IPS-18c (cell line): ENCODE results near the gene OR4M1.
"Not testable (repeated sequence)": the region's sequence is repeated elsewhere in the genome, so short reads cannot be mapped to it uniquely, and the experiment has no call there.

Experiments
- H3K4me3 ChIP-seq: 2 replicates; pipeline ENCODE4 v1.7.0; 2013; ENCODE audit warnings: low read depth, mild to moderate bottlenecking, low read length, moderate library complexity; ENCODE audit not compliant: insufficient read depth
- H3K9me3 ChIP-seq: one replicate; pipeline ENCODE4 v1.6.1; 2013; ENCODE audit warnings: mild to moderate bottlenecking, low read length, moderate library complexity; ENCODE audit not compliant: control insufficient read depth, insufficient read depth

Gene OR4M1, protein sequence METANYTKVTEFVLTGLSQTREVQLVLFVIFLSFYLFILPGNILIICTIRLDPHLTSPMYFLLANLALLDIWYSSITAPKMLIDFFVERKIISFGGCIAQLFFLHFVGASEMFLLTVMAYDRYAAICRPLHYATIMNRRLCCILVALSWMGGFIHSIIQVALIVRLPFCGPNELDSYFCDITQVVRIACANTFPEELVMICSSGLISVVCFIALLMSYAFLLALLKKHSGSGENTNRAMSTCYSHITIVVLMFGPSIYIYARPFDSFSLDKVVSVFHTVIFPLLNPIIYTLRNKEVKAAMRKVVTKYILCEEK

DNA sequence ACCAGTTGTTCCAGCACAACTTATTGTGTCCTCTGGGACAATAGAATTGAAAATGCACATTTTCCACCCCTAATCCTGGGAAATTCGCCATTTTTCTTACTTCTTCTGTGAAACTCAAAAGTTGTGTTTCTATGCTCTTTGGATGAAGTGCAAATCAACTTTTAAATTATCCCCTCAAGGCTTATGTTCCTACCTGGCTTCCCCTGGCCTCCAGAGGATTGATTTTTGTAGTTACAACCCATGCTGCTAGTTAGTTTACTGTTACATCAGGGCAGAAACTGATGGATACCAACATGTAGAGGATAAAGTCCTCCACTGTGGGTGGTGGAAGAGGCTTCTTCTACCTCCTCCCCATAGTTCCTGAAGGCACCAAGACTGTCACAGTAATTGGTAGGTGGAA is at the start of gene OR4M1:
TSS of gene OR4M1 (plus strand) at position 301 of the 400 bp plus-strand sequence. CDS start 6,819 bp downstream, outside the sequence.
- not testable (repeated sequence) for H3K9me3 ChIP-seq

DNA sequence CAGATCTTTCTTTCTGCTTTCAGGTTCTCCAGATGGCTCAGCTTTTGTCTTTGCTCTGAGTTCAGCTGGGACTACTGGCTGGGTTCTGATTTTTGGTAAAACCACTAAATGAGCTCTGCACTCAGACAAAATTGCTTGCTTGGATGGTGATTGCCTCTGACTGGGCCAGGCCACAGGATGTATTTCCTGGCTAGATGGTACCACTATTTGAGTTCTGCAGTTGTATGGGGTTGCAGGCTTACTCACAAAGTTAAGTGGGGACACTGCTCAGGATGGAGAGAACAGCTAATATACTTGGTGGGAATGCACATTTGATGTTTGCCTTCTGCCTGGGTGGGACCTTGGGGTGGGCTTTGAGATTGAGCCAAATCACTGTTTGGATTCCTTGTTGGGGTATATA is 43.9 kb upstream of the OR4M1 start:
- Histone ChIP-seq H3K4me3 (no peak overlapping the region; the same call in 1 of the 2 replicates), H3K9me3 (peaks cover 13% of the 10 kb centered on the region)

More for the DNA sequence above, at the start of gene OR4M1:
- H3K4me3 ChIP-seq, result not testable (repeated sequence)

- H3K9me3 ChIP-seq, result peaks cover 13% of the 10 kb centered on the region
- H3K4me3 ChIP-seq, result no peak overlapping the region
These were observed 43.5 kb upstream of the OR4M1 start for GRCh38 chr14:19729763-19730162.

DNA sequence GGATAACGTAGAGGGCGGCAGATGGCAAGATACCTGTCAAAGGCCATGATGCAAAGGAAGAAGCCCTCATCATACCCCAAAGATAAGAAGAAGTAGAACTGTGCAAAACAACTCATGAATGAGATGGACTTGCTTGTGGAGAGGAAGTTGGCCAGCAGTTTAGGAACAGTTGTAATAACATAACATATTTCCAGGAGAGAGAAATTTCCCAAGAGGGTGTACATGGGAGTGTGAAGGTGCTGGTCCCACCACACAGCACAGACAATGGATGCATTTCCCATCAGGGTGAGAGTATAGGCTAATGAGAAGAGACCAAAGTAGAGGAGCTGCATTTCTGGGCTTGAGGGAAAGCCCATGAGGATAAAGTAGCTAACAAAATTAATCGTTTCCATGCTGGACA is 39.4 kb upstream of the OR4M1 start:
- H3K9me3 ChIP-seq, H3K4me3 ChIP-seq: not testable (repeated sequence)

DNA sequence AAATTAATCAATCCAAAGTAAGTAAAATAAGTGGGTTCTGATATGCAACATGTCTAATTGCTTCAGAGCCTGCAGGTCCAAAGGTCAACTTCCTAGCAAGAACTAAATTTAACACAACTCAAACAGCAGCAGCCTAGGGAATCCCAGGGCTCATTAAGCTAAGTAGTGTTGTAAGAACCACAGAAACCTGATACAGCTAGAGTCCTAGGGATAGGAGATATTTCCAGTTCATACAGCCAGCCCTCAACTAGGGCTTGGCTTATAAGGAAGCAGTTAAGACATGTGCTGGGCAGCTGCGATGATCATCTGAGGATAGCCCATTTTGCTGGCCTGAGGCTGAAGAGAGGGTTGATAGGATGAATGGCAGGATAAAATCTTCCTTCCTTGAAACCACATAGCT is 30.0 kb upstream of the OR4M1 start, which contains the start of gene OR4Q3:
TSS of gene OR4Q3 (plus strand) at position 316 of the 400 bp plus-strand sequence.
- Histone ChIP-seq H3K4me3 (no peak within 1 kb of the TSS), H3K9me3 (peaks cover 3% of the 10 kb centered on the region)

DNA sequence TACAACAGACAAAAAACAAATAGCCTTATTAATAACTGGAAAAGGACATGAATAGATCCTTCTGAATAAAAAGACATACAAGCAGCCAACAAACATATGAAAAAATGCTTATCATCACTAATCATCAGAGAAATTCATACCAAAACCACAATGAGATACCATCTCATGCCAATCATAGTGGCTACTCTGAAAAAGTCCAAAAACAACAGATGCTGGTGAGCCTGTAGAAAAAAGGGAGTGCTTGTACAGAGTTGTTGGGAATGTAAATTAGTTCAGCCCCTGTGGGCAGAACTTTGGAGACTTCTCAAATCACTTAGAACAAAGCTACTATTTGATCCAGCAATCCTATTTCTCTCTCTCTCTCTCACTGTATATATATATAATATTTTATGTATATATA is 21.0 kb upstream of the OR4M1 start:
- H3K4me3 ChIP-seq, H3K9me3 ChIP-seq: not testable (repeated sequence)

DNA sequence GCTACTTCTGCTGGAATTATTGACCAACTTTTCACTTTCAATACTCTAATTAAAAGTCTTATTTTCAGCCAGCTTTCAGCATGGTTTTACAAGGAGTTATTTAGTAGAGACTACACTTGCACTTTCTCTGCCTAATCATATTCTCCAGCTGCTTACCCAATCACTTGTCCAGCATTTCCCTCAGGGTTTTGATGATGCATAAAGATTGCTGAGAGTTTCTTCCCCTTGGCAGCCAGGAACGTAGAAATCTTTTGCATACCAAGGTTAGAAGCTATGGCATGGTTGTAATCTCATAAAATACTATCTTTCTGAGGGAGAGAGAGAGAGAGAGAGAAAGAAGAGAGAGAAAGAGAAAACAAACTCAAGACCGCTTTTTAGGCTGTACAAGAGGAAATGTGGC is 19.1 kb upstream of the OR4M1 start:
- Histone ChIP-seq H3K4me3 (no peak overlapping the region), H3K9me3 (peaks cover 3% of the 10 kb centered on the region)

DNA sequence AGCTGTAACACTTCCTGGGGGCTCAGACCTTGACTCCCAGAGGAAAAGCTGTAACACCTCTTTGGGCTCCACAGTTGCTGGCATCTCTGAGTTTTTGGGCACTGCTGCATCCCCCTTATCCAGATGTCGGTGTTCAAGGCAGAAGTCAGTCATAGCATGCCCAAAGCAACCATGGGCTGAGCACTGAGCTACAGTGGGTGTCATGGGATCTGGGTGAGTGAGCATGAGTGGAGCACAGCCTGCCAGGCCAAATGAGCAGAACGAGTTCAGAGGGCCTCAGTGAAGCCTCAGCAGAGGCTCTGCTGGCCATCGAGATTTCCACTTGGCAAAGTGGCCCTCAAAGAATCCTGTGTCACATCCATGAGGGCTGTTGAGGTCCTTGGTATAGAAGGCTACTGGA is 1.8 kb upstream of the OR4M1 start:
- H3K4me3 ChIP-seq, H3K9me3 ChIP-seq: not testable (repeated sequence)

GRCh38 chr14:19771895-19772430 is 1.3 kb upstream of the OR4M1 start:
- H3K9me3 ChIP-seq, result peaks cover 6% of the 10 kb centered on the region
- no peak overlapping the region for H3K4me3 ChIP-seq

DNA sequence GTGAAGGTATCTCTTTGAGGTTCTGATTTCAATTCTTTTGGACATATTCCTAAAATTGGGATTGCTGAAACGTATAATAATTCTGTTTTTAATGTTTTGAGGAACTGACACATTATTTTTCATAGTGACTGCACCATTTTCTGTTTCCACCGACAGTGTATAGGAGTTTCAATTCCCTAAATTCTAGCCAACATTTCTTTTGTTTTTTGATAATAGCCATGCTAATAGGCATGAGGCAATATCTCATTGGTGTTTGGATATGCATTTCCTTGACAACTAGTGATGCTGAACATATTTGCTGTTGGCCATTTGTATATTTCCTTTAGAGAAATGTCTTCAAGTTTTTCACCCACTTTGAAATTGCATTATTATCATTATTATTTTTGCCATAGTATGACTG is 850 bp upstream of the OR4M1 start:
- not testable (repeated sequence) for H3K9me3 ChIP-seq, H3K4me3 ChIP-seq

DNA sequence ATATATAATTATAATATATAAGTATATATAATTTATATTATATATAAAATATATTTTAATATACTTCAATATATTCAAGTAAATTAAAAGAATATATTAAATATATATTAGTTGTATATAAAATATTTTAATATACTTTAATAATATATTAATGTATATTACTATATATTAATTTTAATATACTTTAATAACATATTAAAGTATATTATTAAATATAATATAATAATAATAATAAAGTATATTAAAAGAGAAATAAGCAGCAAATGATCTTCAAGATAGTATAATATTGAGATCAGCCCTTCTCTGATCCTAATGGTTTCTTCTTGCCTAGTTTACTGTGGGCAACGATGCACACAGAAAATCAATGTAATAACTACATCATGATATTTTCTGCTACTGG is 2.3 kb downstream of the OR4M1 start:
- Histone ChIP-seq H3K4me3 (no peak overlapping the region), H3K9me3 (peaks cover 6% of the 10 kb centered on the region)

DNA sequence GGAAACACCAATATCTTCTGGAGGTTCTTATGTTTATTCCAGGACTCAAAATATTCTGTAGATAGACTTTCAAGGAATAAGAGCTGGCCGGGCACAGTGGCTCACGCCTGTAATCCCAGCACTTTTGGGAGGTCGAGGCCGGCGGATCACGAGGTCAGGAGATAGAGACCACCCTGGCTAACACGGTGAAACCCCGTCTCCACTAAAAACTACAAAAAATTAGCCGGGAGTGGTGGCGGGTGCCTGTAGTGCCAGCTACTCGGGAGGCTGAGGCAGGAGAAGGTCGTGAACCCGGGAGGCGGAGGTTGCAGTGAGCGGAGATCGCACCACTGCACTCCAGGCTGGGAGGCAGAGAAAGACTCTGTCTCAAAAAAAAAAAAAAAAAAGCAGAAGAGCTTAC is 12.5 kb downstream of the OR4M1 start:
- not testable (repeated sequence) for H3K9me3 ChIP-seq

GRCh38 chr14:19787318-19787717 is 14.0 kb downstream of the OR4M1 start:
- not testable (repeated sequence) for H3K9me3 ChIP-seq, H3K4me3 ChIP-seq

More for the DNA sequence above, 12.5 kb downstream of the OR4M1 start:
- not testable (repeated sequence) for H3K4me3 ChIP-seq

DNA sequence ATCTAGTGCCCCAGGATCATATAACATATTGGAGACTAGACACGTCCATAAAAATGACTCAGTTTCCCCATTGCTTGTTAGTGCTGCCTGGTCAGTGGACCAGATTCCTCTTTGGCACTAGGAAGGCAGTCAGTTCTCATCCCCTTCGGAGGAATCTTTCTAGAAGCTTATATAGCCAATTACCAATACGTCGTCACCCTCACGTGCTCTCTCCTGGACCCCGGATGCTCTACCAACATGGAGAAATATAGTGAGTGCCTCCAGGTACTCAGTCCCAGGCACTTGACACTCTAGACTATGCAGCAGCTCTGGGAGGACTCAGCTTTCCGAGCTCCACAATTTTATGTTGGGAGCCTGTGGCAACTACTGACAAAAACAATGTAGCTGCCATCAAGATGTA is 14.8 kb downstream of the OR4M1 start:
- H3K9me3 ChIP-seq, H3K4me3 ChIP-seq: not testable (repeated sequence)

GRCh38 chr14:19796520-19797108 is 23.3 kb downstream of the OR4M1 start:
- not testable (repeated sequence) for H3K9me3 ChIP-seq, H3K4me3 ChIP-seq

- Histone ChIP-seq H3K9me3 (peaks cover 6% of the 10 kb centered on the region), H3K4me3 (no peak overlapping the region)
These were observed 26.6 kb downstream of the OR4M1 start for GRCh38 chr14:19799880-19800279.

DNA sequence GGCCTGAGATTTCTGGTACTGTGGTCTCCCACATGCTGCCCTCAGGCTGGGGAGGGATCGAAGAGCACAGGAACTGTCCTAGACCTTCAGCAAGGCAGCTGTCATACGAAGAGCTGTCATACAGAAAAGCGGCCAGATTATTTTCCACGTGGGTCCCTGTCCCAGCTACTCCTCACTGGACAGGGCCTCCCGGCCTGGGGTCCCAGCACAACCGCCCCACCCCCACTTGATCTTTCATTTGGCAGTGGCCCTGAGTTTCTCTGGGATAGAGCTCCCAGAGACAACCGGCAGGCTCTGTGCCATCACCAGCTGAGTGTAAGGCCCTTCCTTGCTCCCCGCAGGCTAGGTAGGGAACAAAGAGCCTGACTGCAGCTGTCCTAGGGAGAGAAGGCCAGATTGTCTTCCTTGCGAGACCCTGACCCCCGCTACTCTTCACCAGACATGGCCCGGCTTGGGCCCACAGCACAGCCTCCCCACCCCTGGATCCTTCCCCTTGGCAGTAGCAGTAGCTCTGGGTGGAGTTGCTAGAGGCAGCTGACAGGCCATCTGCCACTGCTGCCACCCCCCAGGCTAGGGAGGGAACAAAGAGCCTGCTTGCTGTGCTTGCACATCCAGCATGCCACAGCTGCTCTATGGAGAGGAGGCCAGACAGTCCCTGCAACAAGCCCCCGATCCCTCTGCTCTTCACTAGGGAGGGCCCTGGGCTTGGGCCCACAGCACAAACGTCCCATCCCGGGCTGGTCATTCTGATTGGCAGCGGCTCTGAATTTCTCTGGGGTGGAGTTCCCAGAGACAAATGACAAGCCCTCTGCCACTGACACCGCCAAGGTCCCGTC is 27.2 kb downstream of the OR4M1 start:
- H3K4me3 ChIP-seq, result 0 out of 2 replicates have a peak overlapping the region, but pooled peaks have one; percentile 3
- peaks cover 6% of the 10 kb centered on the region for H3K9me3 ChIP-seq

- Histone ChIP-seq H3K9me3 (peaks cover 6% of the 10 kb centered on the region), H3K4me3 (peak overlapping the region; percentile 3; the same call in 1 of the 2 replicates)
These were observed 27.8 kb downstream of the OR4M1 start for GRCh38 chr14:19801118-19801464.
